T-helper 1 cell treated with Interleukin-12 subunit alpha and Interleukin-12 subunit beta and Interleukin-4 antibody, amounts not matched to agents 30 μg/mL and 1 μg/mL, for 36 hours (primary cell): ENCODE results near the gene VWC2.

Experiments used
- H3K27ac Mint-ChIP-seq: one replicate; pipeline ENCODE4 v1.8.0; 2021; ENCODE audit warnings: mild to moderate bottlenecking, mixed read lengths
- H3K27me3 Mint-ChIP-seq: one replicate; pipeline ENCODE4 v1.8.0; 2021; ENCODE audit warnings: low read depth, mixed read lengths
- H3K36me3 Mint-ChIP-seq: one replicate; pipeline ENCODE4 v1.8.0; 2021; ENCODE audit warnings: low read depth, mixed read lengths
- H3K4me1 Mint-ChIP-seq: one replicate; pipeline ENCODE4 v1.8.0; 2021; ENCODE audit warnings: low read depth, mixed read lengths
- H3K4me3 Mint-ChIP-seq: one replicate; pipeline ENCODE4 v1.8.0; 2021; ENCODE audit warnings: mild to moderate bottlenecking, moderate library complexity, mixed read lengths
- H3K9me3 Mint-ChIP-seq: one replicate; pipeline ENCODE4 v1.8.0; 2021; ENCODE audit warnings: mixed read lengths

Gene VWC2

GRCh38 chr7:49773218-49773935 lies at the start of gene VWC2:
Gene VWC2 (plus strand): TSS chr7:49773638. CDS start chr7:49775436, 1,798 bp downstream.
- Mint-ChIP-seq H3K4me3 (no peak within 1 kb of the TSS), H3K9me3 (no peaks in the 10 kb centered on the region), H3K27me3 (peaks cover 59% of the 10 kb centered on the region), H3K27ac (no peak within 1 kb of the TSS), H3K36me3 (no peaks in the 10 kb centered on the region), H3K4me1 (peaks cover 4% of the 10 kb centered on the region)

- H3K4me3 Mint-ChIP-seq, result no peak overlapping the region
- no peaks in the 10 kb centered on the region for H3K4me1 Mint-ChIP-seq
- H3K36me3 Mint-ChIP-seq, result no peaks in the 10 kb centered on the region
- no peak overlapping the region for H3K27ac Mint-ChIP-seq
- no peaks in the 10 kb centered on the region for H3K9me3 Mint-ChIP-seq
- H3K27me3 Mint-ChIP-seq, result no peaks in the 10 kb centered on the region
Observed at GRCh38 chr7:49724071-49724470, 49.4 kb upstream of the VWC2 start.

- H3K36me3 Mint-ChIP-seq, result no peaks in the 10 kb centered on the region
- H3K27me3 Mint-ChIP-seq, result no peaks in the 10 kb centered on the region
- H3K27ac Mint-ChIP-seq, result no peak overlapping the region
- no peaks in the 10 kb centered on the region for H3K4me1 Mint-ChIP-seq
- H3K4me3 Mint-ChIP-seq, result no peak overlapping the region
- H3K9me3 Mint-ChIP-seq, result no peaks in the 10 kb centered on the region
Observed at GRCh38 chr7:49731836-49732235, 41.6 kb upstream of the VWC2 start.

- Mint-ChIP-seq H3K4me3 (no peak overlapping the region), H3K9me3 (no peaks in the 10 kb centered on the region), H3K27ac (no peak overlapping the region), H3K36me3 (no peaks in the 10 kb centered on the region), H3K4me1 (no peaks in the 10 kb centered on the region), H3K27me3 (no peaks in the 10 kb centered on the region)
Observed at GRCh38 chr7:49762666-49763065, 10.8 kb upstream of the VWC2 start.

- no peaks in the 10 kb centered on the region for H3K36me3 Mint-ChIP-seq
- H3K4me1 Mint-ChIP-seq, result no peaks in the 10 kb centered on the region
- no peaks in the 10 kb centered on the region for H3K9me3 Mint-ChIP-seq
- H3K27me3 Mint-ChIP-seq, result no peaks in the 10 kb centered on the region
- no peak overlapping the region for H3K27ac Mint-ChIP-seq
- no peak overlapping the region for H3K4me3 Mint-ChIP-seq
Observed at GRCh38 chr7:49763791-49764190, 9.6 kb upstream of the VWC2 start.

- H3K27me3 Mint-ChIP-seq, result peaks cover 19% of the 10 kb centered on the region
- H3K4me1 Mint-ChIP-seq, result no peaks in the 10 kb centered on the region
- H3K36me3 Mint-ChIP-seq, result no peaks in the 10 kb centered on the region
- no peak overlapping the region for H3K4me3 Mint-ChIP-seq
- H3K9me3 Mint-ChIP-seq, result no peaks in the 10 kb centered on the region
- H3K27ac Mint-ChIP-seq, result no peak overlapping the region
Observed at GRCh38 chr7:49766966-49767365, 6.5 kb upstream of the VWC2 start.

- Mint-ChIP-seq H3K36me3 (no peaks in the 10 kb centered on the region), H3K27ac (no peak overlapping the region), H3K27me3 (peaks cover 26% of the 10 kb centered on the region), H3K9me3 (no peaks in the 10 kb centered on the region), H3K4me1 (no peaks in the 10 kb centered on the region), H3K4me3 (no peak overlapping the region)
Observed at GRCh38 chr7:49767719-49768118, 5.7 kb upstream of the VWC2 start.

GRCh38 chr7:49768254-49768653 lies 5.2 kb upstream of the VWC2 start:
- no peaks in the 10 kb centered on the region for H3K9me3 Mint-ChIP-seq
- no peaks in the 10 kb centered on the region for H3K36me3 Mint-ChIP-seq
- peaks cover 4% of the 10 kb centered on the region for H3K4me1 Mint-ChIP-seq
- no peak overlapping the region for H3K27ac Mint-ChIP-seq
- peaks cover 32% of the 10 kb centered on the region for H3K27me3 Mint-ChIP-seq
- no peak overlapping the region for H3K4me3 Mint-ChIP-seq

GRCh38 chr7:49768835-49769234 lies 4.6 kb upstream of the VWC2 start:
- Mint-ChIP-seq H3K4me1 (peaks cover 4% of the 10 kb centered on the region), H3K36me3 (no peaks in the 10 kb centered on the region), H3K27ac (no peak overlapping the region), H3K27me3 (peaks cover 32% of the 10 kb centered on the region), H3K9me3 (no peaks in the 10 kb centered on the region), H3K4me3 (no peak overlapping the region)

GRCh38 chr7:49769285-49769857 lies 4.1 kb upstream of the VWC2 start:
- Mint-ChIP-seq H3K4me3 (no peak overlapping the region), H3K27me3 (peaks cover 32% of the 10 kb centered on the region), H3K4me1 (peaks cover 4% of the 10 kb centered on the region), H3K27ac (no peak overlapping the region), H3K36me3 (no peaks in the 10 kb centered on the region), H3K9me3 (no peaks in the 10 kb centered on the region)

- Mint-ChIP-seq H3K9me3 (no peaks in the 10 kb centered on the region), H3K4me3 (no peak overlapping the region), H3K27ac (no peak overlapping the region), H3K27me3 (peaks cover 39% of the 10 kb centered on the region), H3K4me1 (peaks cover 4% of the 10 kb centered on the region), H3K36me3 (no peaks in the 10 kb centered on the region)
Observed at GRCh38 chr7:49770838-49771237, 2.6 kb upstream of the VWC2 start.

GRCh38 chr7:49771427-49772176 lies 1.8 kb upstream of the VWC2 start:
- no peak overlapping the region for H3K27ac Mint-ChIP-seq
- no peaks in the 10 kb centered on the region for H3K9me3 Mint-ChIP-seq
- H3K4me1 Mint-ChIP-seq, result peaks cover 4% of the 10 kb centered on the region
- no peaks in the 10 kb centered on the region for H3K36me3 Mint-ChIP-seq
- H3K27me3 Mint-ChIP-seq, result peaks cover 46% of the 10 kb centered on the region
- no peak overlapping the region for H3K4me3 Mint-ChIP-seq

- Mint-ChIP-seq H3K9me3 (no peaks in the 10 kb centered on the region), H3K27ac (no peak overlapping the region), H3K36me3 (no peaks in the 10 kb centered on the region), H3K4me3 (no peak overlapping the region), H3K27me3 (peaks cover 56% of the 10 kb centered on the region), H3K4me1 (peaks cover 4% of the 10 kb centered on the region)
Observed at GRCh38 chr7:49772916-49773217, 571 bp upstream of the VWC2 start.

- H3K27ac Mint-ChIP-seq, result no peak overlapping the region
- H3K4me1 Mint-ChIP-seq, result peaks cover 4% of the 10 kb centered on the region
- no peaks in the 10 kb centered on the region for H3K36me3 Mint-ChIP-seq
- H3K4me3 Mint-ChIP-seq, result no peak overlapping the region
- H3K27me3 Mint-ChIP-seq, result peaks cover 65% of the 10 kb centered on the region
- no peaks in the 10 kb centered on the region for H3K9me3 Mint-ChIP-seq
Observed at GRCh38 chr7:49773936-49774458, 559 bp downstream of the VWC2 start.
